Activated naive CD8-positive, alpha-beta T cell treated with anti-CD3 and anti-CD28 coated beads for 36 hours (primary cell): ENCODE results near the gene SBK3. TPM values are rescaled to one million over a fixed set of nuclear protein-coding genes. Genes with fewer than 3 reads are reported as not detected.
"Not testable (repeated sequence)": the region's sequence is repeated elsewhere in the genome, so short reads cannot be mapped to it uniquely, and the experiment has no call there.

Experiments
- DNase-seq: peaks from one replicate; pipeline ENCODE4 v3.0.0; 2021
- H3K27ac Mint-ChIP-seq: one replicate; pipeline ENCODE4 v1.8.0; 2022; ENCODE audit warnings: mild to moderate bottlenecking, moderate library complexity, mixed read lengths
- H3K27me3 Mint-ChIP-seq: one replicate; pipeline ENCODE4 v1.8.0; 2022; ENCODE audit warnings: mild to moderate bottlenecking, mixed read lengths
- H3K36me3 Mint-ChIP-seq: one replicate; pipeline ENCODE4 v1.8.0; 2021; ENCODE audit warnings: mild to moderate bottlenecking, mixed read lengths
- H3K4me1 Mint-ChIP-seq: one replicate; pipeline ENCODE4 v1.8.0; 2021; ENCODE audit warnings: mixed read lengths
- H3K4me3 Mint-ChIP-seq: one replicate; pipeline ENCODE4 v1.8.0; 2022; ENCODE audit warnings: mild to moderate bottlenecking, moderate library complexity, mixed read lengths
- H3K9me3 Mint-ChIP-seq: one replicate; pipeline ENCODE4 v1.8.0; 2022; ENCODE audit warnings: mixed read lengths
- total RNA-seq, 2 experiments: library from RNA; stranded (reverse); gene quantifications; one replicate each; pipeline ENCODE4 v1.2.3, GENCODE V29; 2021

Gene SBK3
- total RNA-seq, 2 experiments from 2014 or later = not detected

- H3K4me3 Mint-ChIP-seq = no peak overlapping the region
- no peaks in the 10 kb centered on the region for H3K4me1 Mint-ChIP-seq
Measured at GRCh38 chr19:55539090-55539984, 6.0 kb downstream of the SBK3 start.

GRCh38 chr19:55538132-55538531, 7.2 kb downstream of the SBK3 start:
- no peaks in the 10 kb centered on the region for H3K4me1 Mint-ChIP-seq
- no peak overlapping the region for H3K4me3 Mint-ChIP-seq
- no peaks in the 10 kb centered on the region for H3K9me3 Mint-ChIP-seq
- H3K27ac Mint-ChIP-seq = no peak overlapping the region
- no peak for DNase-seq
- H3K27me3 Mint-ChIP-seq = peaks cover 7% of the 10 kb centered on the region
- H3K36me3 Mint-ChIP-seq = no peaks in the 10 kb centered on the region

More at GRCh38 chr19:55539090-55539984, 6.0 kb downstream of the SBK3 start:
- Mint-ChIP-seq H3K27ac (no peak overlapping the region), H3K36me3 (no peaks in the 10 kb centered on the region), H3K27me3 (peaks cover 3% of the 10 kb centered on the region), H3K9me3 (no peaks in the 10 kb centered on the region)
- no peak for DNase-seq

GRCh38 chr19:55537741-55538111, 7.6 kb downstream of the SBK3 start:
- Mint-ChIP-seq H3K27ac (no peak overlapping the region), H3K4me1 (no peaks in the 10 kb centered on the region), H3K4me3 (no peak overlapping the region), H3K36me3 (no peaks in the 10 kb centered on the region), H3K27me3 (peaks cover 7% of the 10 kb centered on the region), H3K9me3 (no peaks in the 10 kb centered on the region)
- no peak for DNase-seq

- H3K36me3 Mint-ChIP-seq = no peaks in the 10 kb centered on the region
- H3K9me3 Mint-ChIP-seq = no peaks in the 10 kb centered on the region
- H3K27me3 Mint-ChIP-seq = peaks cover 7% of the 10 kb centered on the region
- H3K4me3 Mint-ChIP-seq = no peak within 1 kb of the TSS
- H3K27ac Mint-ChIP-seq = no peak within 1 kb of the TSS
- DNase-seq = no peak
- no peaks in the 10 kb centered on the region for H3K4me1 Mint-ChIP-seq
Measured at GRCh38 chr19:55536951-55537740, 8.2 kb downstream of the SBK3 start, which contains the start of gene SBK2. SBK2 (minus strand) TSS chr19:55537133; CDS start chr19:55536294, 839 bp downstream.

GRCh38 chr19:55536366-55536765, 9.0 kb downstream of the SBK3 start:
- Mint-ChIP-seq H3K36me3 (no peaks in the 10 kb centered on the region), H3K27me3 (peaks cover 4% of the 10 kb centered on the region), H3K27ac (no peak overlapping the region), H3K4me3 (no peak overlapping the region), H3K4me1 (no peaks in the 10 kb centered on the region), H3K9me3 (no peaks in the 10 kb centered on the region)
- DNase-seq = no peak

GRCh38 chr19:55535965-55536350, 9.4 kb downstream of the SBK3 start:
- Mint-ChIP-seq H3K9me3 (no peaks in the 10 kb centered on the region), H3K27me3 (peaks cover 4% of the 10 kb centered on the region), H3K4me1 (no peaks in the 10 kb centered on the region)

GRCh38 chr19:55535173-55535964, 10.0 kb downstream of the SBK3 start:
- DNase-seq = no peak
- H3K27ac Mint-ChIP-seq = no peak overlapping the region
- peaks cover 4% of the 10 kb centered on the region for H3K27me3 Mint-ChIP-seq
- no peaks in the 10 kb centered on the region for H3K4me1 Mint-ChIP-seq
- no peaks in the 10 kb centered on the region for H3K36me3 Mint-ChIP-seq
- no peaks in the 10 kb centered on the region for H3K9me3 Mint-ChIP-seq
- H3K4me3 Mint-ChIP-seq = no peak overlapping the region

More at GRCh38 chr19:55535965-55536350, 9.4 kb downstream of the SBK3 start:
- no peak for DNase-seq
- no peak overlapping the region for H3K27ac Mint-ChIP-seq
- H3K4me3 Mint-ChIP-seq = no peak overlapping the region
- H3K36me3 Mint-ChIP-seq = no peaks in the 10 kb centered on the region

- H3K9me3 Mint-ChIP-seq, DNase-seq, H3K27ac Mint-ChIP-seq, H3K4me1 Mint-ChIP-seq, H3K27me3 Mint-ChIP-seq, H3K36me3 Mint-ChIP-seq, H3K4me3 Mint-ChIP-seq: not testable (repeated sequence)
Measured at GRCh38 chr19:55534280-55534679, 11.1 kb downstream of the SBK3 start.

GRCh38 chr19:55530996-55531395, 14.3 kb downstream of the SBK3 start:
- no peak overlapping the region for H3K4me3 Mint-ChIP-seq
- H3K4me1 Mint-ChIP-seq = no peaks in the 10 kb centered on the region
- DNase-seq = no peak
- no peaks in the 10 kb centered on the region for H3K36me3 Mint-ChIP-seq
- peaks cover 4% of the 10 kb centered on the region for H3K27me3 Mint-ChIP-seq
- H3K27ac Mint-ChIP-seq = no peak overlapping the region
- H3K9me3 Mint-ChIP-seq = no peaks in the 10 kb centered on the region

GRCh38 chr19:55529636-55530234, 15.6 kb downstream of the SBK3 start:
- H3K4me3 Mint-ChIP-seq = no peak overlapping the region
- H3K36me3 Mint-ChIP-seq = no peaks in the 10 kb centered on the region
- H3K27me3 Mint-ChIP-seq = peaks cover 4% of the 10 kb centered on the region
- DNase-seq = no peak
- H3K27ac Mint-ChIP-seq = no peak overlapping the region
- no peaks in the 10 kb centered on the region for H3K9me3 Mint-ChIP-seq
- H3K4me1 Mint-ChIP-seq = no peaks in the 10 kb centered on the region

- H3K4me3 Mint-ChIP-seq = no peak overlapping the region
- H3K27me3 Mint-ChIP-seq = no peaks in the 10 kb centered on the region
- no peaks in the 10 kb centered on the region for H3K36me3 Mint-ChIP-seq
- H3K27ac Mint-ChIP-seq = no peak overlapping the region
- no peaks in the 10 kb centered on the region for H3K4me1 Mint-ChIP-seq
- no peaks in the 10 kb centered on the region for H3K9me3 Mint-ChIP-seq
- no peak for DNase-seq
Measured at GRCh38 chr19:55528030-55528803, 17.1 kb downstream of the SBK3 start.

- Mint-ChIP-seq H3K27ac (no peak overlapping the region), H3K4me3 (no peak overlapping the region), H3K9me3 (no peaks in the 10 kb centered on the region), H3K4me1 (no peaks in the 10 kb centered on the region), H3K36me3 (no peaks in the 10 kb centered on the region), H3K27me3 (no peaks in the 10 kb centered on the region)
- DNase-seq = no peak
Measured at GRCh38 chr19:55527197-55528029, 17.9 kb downstream of the SBK3 start.
